GM08714 (cell line): ENCODE results near the gene ZNF181.
"Not testable (repeated sequence)": the region's sequence is repeated elsewhere in the genome, so short reads cannot be mapped to it uniquely, and the experiment has no call there.

Experiments
- H3K4me3 ChIP-seq: fragments of 200-500 bp; sonication (Bioruptor generic); 2 replicates; pipeline ENCODE4 v1.5.1; 2014; ENCODE audit warnings: mild to moderate bottlenecking, low read length, inconsistent platforms
- ZNF274 ChIP-seq: IDR thresholded peaks from 2 replicates; pipeline ENCODE4 v1.6.1; 2012; ENCODE audit warnings: mild to moderate bottlenecking, low read depth, low read length

ZNF181 gene

DNA sequence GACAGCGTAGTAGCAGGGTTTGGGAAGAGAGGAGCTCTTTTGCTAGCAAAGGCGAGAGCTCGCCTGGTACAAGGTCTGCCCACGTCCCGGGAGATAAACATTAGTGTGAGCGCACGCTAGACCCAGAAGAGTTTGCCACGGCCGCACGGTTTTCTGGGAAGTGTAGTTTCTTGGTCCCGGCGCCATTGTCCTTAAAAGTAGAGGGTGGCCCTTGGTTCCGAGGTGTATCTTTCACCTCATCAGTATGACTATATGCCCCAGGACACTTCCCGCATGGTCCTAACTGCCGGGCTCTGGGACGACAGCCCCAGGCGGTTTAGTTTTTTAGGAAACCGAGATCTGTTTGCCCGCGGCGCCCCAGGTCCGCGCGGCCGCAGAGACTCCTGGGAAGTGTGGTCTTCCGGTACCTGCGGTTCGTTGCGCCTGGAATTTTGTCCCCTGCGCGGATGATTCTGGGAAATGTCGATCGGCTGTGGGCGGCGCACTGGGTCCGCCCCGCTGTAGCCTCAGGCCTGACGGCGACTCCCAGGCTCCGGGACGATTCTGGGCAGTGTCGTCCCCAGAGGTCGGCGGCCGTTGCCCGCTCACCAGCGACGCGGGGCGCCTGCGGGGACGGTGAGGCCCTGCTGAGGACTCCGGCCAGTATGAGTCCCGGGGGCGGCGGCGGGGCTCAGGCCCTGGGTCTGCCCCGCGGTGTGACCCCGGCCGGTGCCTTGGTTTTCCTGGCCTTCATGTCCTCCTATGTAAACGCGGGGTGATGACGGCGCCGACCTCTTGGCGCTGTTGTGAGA, at the start of gene ZNF181:
ZNF181 (plus strand) TSS at position 498 of the 791 bp plus-strand sequence. CDS start 795 bp downstream, outside the sequence.
- H3K4me3 ChIP-seq: peak within 1 kb of the TSS; percentile 68
- TF ChIP-seq ZNF274: no peak

DNA sequence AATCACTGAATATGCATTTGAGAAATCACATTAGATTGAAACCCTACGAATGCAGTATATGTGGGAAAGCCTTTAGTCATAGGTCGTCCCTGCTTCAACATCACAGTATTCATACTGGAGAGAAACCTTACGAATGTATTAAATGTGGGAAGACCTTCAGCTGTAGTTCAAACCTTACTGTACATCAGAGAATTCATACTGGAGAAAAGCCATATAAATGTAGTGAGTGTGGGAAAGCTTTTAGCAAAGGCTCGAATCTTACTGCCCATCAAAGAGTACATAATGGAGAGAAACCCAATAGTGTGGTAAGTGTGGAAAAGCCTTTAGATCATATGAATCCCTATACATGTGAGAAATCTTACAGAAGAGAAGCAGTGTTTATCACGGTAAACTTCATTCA, 48.8 kb upstream of the ZNF181 start:
- not testable (repeated sequence) for H3K4me3 ChIP-seq

DNA sequence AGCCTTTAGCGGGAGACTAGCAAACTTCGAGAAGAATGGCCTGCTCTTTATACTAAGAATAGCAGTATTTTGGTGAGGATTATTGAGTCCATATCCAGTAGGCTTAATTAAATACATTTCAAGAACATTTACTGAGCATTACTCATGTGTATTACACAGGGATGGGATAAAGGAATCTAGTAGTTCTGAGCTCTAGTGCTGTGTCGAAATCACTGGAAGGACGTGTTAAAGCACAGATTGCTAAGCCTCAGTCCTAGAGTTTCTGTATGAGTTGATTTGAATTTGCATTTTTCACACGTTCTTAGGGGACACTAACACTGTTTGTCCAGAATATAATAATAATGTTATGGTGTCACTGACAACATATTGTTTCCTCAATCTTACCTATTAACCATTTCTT, 47.6 kb upstream of the ZNF181 start:
- TF ChIP-seq ZNF274: no peak
- no peak overlapping the region for H3K4me3 ChIP-seq

DNA sequence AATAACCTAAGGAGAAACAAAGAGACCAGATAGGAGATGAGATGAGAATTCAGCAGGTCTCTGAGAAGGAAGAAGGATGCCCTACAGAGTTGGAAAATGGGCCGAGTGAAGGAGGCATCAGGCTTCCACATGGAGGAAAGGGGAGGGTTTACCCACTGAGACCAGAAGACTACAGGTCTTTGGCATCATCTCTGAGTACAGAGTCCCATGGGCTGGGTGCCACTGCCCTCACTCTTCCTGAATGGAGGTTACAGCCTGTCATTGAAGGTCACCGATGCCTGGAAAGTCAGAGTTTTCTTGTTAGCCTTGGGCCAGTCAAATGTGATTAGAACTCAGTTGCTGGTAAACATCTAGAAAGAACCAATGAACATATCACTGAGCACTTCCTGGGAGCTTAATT, 46.7 kb upstream of the ZNF181 start:
- TF ChIP-seq ZNF274: no peak
- H3K4me3 ChIP-seq: no peak overlapping the region

DNA sequence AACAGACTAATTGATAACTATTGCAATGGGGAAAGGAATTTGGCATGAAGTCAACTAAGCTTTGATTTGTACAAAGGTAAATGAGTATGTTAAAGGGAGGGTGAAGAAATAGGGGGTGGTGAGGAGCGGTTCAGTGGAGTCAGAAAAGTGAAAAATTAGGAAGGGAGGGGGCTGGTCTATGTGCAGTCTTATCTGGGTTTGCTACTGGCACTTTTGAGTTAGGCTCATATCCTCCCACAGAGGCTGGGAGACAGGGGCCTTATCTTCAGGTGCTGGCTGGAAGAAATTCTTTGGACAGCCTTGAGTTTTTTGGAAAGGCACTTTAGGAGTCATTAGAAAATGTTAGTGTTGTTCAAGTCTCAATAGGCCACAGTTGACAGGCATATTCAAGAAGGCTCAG, 45.5 kb upstream of the ZNF181 start:
- no peak for TF ChIP-seq ZNF274
- H3K4me3 ChIP-seq: no peak overlapping the region

DNA sequence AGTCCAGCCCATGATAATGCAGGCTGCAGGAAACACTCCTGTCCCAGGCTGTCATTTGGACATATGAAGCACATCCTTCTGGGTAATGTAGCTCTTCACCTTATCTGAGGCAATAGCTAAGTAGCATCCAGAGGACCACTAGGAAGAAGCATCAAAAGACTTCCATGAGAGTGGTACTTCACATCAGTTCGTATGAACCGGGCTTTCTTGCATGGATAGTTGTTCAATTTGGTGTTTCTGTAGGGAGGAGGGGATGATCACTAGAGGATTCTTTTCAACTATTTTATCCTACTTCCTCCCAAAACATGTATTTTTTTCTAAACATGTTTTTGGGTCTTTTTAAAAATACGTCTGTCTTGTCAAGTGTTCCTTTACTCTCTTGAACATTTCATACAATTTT, 43.7 kb upstream of the ZNF181 start:
- H3K4me3 ChIP-seq: no peak overlapping the region
- TF ChIP-seq ZNF274: no peak

DNA sequence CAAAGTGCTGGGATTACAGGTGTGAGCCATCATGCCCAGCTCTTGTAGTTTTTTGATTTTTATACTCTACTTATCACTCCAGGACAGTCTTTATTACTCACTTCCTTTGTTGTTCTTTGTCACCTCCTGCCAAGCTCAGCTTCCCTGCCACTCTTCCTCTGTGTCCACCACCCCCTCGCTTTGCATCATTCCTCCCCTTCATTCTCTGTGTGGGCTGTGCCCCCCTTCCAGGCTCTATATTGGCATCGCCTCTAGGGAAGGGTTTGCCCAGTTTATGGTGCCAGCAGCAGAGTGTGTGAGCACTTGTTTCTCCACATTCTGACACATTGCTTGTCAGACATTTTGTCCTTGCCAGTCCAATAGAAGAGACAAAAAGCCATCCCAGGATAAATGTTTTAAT, 41.5 kb upstream of the ZNF181 start:
- TF ChIP-seq ZNF274: no peak
- H3K4me3 ChIP-seq: no peak overlapping the region

DNA sequence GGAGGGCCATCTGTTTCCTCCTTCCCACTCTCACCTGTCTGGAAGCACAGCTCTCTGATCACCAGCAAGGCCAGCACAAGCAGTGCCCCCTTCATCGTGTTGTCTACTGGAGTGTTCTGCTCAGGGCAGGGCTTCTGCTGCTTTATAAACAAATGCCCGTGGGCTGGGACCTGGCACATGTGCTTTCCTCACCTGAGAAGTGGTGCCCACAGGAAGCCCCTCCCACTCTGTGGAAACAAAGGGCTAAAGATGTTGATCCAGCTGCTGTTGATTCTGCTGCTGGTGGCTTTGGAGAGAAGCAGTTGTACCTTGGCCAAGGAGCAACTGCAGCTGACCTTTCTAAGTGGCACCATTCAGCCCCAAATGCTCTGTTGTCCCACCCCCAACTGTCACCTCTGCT, 26.4 kb upstream of the ZNF181 start:
- no peak overlapping the region for H3K4me3 ChIP-seq
- no peak for TF ChIP-seq ZNF274

DNA sequence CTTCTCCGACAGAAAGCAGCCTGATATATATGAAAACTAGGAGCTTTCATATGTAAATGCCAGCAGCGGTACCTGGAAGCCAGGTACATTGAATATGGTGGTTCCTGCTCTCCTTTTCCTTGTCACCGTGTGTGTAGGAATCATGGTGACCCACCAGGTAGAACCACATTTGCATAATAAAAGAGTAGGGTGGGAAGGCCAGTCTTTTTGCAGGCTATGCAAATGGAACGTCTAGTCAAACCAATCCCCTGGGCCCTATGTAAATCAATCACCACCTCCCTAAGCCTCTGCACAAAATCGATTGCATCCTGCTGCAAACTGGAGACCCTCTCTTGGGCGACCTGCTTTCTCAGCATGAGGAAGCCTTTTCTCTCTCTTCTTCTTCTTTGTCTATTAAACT, 22.2 kb upstream of the ZNF181 start:
- no peak for TF ChIP-seq ZNF274
- no peak overlapping the region for H3K4me3 ChIP-seq

DNA sequence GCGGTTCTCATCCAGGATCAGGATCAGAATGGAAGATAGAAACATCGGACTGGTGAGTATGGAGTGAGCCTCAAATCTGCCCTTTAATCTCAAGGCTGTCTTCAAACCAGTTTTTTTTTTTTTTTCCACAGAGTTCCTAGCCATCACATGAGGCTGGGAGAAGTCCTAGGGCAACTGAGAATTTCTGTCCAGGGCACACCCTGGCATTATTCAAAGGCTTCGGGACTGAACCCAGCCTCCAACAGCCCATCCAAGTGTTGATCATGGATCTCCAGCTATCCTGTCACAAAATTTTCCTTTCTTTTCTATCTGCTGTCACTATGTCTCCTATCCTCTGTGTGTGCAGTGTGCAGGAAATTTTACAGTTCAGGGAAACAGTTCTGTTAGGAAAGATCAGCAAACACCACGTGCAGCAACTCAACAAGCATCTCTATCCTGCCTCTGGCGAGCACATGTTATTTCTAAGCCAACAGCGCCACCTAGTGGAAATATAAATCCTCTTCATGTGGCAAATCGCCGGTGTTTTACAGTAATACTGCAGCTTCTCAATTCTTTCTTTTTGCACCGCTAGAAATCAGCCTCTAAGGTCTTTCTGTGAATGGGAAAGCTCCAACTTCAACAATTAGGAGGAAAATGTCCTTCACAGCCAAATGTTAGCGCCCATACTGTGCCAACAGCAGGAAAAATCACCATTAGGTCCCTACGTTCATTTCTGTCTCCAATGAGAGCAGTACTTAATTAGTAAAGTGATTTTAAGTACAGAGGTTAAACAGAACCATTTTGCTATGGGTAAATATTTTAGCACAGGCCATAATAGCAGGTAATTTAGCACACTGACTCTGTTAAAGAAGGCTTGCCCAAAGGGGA, 21.4 kb upstream of the ZNF181 start:
- no peak overlapping the region for H3K4me3 ChIP-seq
- TF ChIP-seq ZNF274: no peak

- H3K4me3 ChIP-seq: no peak overlapping the region
- no peak for TF ChIP-seq ZNF274
Observed at GRCh38 chr19:34713262-34713637, 20.8 kb upstream of the ZNF181 start.

- TF ChIP-seq ZNF274: no peak
- no peak overlapping the region for H3K4me3 ChIP-seq
Observed at GRCh38 chr19:34715357-34715756, 18.7 kb upstream of the ZNF181 start.

DNA sequence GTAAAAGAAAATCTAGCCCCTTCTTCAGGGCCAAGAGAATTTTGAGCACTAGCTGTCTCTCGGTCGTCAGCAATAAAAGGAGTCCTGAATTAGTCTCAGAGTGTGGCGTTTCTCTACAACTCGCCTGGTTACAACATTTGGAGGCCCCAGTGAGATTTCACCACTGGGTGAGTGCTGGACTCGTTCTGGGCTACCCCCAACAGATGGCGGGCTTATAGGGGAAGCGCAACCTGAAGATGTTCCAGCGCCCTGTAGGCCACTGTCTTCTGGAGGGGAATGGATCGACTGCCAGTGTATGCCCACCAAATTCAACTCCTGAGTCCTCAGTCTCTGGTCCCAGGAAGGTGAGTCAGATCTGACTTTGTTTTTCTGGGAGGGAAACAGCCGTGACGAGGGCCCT, 11.7 kb upstream of the ZNF181 start:
- no peak overlapping the region for H3K4me3 ChIP-seq
- TF ChIP-seq ZNF274: no peak

DNA sequence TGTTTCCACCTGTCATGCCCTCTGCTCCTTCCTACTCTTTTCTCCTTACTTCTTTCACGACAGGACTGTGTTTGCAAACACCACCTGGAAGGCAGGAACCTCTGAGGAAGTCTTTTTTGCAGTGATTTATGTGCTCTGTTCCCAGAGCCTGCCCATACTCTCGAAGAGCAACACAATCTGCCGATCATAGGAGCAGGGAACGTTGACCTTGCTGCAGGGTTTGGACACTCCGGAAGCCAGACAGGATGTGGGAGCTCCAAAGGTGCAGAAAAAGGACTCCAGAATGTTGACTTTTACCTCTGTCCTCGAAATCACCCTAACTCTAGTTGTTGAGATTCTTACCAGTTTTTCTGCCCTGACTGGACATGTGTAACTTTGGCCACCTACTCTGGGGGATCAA, 8.6 kb upstream of the ZNF181 start:
- no peak overlapping the region for H3K4me3 ChIP-seq
- TF ChIP-seq ZNF274: no peak
